ENCODE measurements around the gene DAB1.
"Not testable (repeated sequence)": the region's sequence is repeated elsewhere in the genome, so short reads cannot be mapped to it uniquely, and the experiment has no call there.

Gene DAB1

DNA sequence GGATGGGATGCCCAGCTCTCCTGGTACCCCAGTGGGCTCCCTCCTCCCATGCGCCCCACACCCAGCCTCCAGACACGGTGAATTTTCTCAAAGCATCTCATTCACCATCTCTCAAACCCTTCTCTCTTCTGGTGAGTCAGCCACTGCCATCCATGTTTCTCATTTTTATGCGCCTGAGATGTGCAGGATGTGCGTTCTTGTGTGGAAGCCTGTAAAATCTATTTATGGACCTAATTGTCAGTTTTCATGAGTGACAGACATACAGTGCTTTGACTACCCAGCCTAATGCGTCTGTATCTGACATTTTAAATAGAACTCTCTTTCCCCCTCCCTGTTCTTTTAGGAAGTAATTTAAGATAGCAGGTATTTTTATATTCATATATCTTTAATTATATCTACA, 158.8 kb downstream of the DAB1 start:
- no peak for DNase-seq

DNA sequence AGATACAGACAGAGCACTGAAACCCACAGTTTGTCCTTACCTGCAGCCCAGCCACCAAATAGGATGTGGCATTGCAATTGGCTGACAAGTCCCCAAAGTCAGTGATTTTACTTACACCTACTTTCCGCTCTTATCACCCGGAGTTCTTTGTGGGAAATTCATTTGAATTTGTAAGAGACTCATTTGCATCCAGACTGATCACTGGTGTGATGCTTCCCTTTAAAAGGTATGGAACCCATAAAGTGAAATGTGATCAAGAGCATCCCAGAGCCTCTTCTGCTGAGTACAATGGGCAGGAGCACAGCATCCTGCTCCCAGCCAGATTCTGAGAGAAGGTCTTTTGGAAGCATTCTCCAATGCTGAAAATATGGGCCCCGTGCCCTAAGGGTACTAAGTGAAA, 161.4 kb downstream of the DAB1 start:
- no peak for DNase-seq

DNA sequence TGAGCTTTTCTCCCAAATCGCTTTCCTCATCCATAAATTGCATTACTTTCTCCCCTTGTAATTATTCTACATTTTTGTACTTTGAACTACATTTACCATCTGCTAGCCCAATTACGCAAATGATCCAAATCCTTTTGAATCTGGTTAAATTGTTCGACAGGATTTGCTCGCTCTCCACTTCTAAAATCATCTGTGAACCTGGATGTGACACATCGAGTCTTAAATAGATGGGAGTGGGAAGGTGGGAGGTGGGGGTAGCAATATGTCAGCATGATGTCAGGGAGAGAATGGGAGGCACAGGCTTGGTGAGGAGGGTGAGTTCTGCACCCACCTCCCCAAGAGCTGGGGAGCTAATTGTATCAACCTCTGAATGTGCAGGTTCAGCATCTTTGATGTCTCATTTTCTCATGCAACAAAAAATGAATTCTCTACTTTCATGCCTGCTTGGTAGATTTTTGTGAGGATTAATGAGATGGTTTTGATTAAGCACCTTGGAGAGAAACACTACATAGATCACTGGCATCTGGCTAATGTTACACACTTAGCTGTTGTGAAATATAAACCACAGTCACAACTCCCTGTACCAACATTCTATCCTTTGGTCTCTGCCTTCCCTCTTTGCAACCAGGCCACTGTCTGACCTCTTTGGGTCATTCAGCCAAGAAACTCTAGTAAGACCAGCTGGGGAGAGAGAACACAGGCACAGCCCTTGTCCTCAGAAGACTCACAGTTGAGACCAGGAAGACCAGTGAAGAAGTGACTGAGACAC, 165.1 kb downstream of the DAB1 start:
- DNase-seq: no peak

DNA sequence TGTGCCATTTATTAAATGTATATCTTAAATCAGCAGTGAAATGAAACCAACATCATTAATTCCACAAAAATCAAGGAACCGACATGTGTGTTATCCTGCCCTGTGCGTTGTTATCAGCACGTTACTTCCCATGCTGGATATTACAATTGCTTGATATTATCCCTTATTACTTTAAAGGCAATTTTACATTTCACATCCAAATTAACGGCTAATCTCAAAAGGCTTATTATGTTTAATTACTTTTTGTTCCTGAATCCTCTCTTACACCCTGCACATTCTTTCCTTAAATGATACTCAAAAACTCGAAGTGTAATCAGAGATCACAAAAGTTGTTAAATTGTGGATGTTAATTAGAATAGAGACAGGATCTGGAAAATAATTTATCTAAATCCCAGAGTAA, 167.9 kb downstream of the DAB1 start:
- no peak for DNase-seq

DNA sequence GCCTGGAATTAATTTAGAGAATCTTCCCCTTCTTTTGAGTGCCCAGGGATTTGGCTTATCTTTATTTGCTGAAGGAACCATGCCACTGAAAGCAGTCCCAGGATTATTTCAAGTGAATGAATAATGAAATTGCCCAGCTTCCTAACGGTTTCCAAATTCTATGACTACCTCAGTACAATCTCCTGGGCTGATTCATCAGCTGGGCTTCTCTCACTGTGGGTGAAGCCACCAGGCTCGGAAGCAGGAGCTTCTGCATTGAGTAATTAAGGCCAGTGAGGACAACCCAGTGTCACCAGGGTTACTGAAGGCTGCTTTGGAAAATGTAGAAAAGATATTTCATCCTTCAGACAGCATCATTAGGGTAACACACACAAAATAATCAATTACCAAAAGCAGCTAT, 169.8 kb downstream of the DAB1 start:
- DNase-seq: no peak

DNA sequence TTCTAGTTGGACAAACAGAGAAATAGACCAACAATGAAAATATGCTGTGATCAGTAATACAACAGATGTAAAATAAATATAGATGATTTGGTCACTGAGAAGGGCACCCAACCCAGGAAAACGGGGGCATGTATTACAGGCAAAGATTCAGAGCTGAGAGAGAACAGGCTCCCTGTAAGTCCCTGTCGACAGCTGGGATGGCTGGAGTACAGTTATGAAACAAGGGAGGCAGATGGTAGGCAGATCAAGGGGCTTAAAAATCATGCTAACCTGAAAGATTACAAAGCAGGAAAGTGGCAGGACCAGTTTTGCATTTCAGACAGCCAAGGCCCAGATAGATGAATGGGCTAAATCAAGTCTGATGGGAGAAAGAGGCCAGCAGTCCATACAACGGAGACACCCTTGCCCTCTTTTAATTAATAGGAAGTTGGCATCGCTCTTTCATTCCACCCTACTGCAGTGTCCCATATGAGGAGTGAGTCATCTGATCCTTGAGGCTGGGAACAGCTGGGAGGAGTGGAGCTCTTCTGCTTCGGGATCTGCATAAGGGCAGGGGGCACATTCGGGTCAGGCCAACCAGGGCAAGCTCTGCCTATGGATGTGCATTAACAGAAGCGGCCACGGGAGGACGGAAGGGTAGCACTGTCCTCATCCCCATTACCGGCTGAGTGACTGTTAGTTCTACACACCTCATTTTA, 171.1 kb downstream of the DAB1 start:
- no peak for DNase-seq

DNA sequence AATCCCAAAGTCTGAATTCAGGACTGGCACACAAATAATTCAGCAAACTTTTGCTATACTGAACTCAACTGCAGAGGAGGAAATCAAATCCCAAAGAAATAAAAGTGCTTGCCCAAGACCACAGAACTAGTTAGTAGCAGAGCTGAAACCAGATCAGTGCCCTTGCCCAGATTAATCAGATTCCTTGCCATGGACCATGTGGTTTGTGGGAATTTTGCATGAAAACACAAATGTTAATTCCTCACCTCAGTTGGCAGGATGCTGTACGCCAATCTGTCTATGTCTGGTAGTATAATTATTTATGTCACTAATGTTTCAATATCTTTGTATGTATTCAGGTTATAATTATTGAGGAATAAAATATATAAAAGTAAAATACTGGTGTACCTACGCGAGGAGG, 173.8 kb downstream of the DAB1 start:
- DNase-seq: no peak

DNA sequence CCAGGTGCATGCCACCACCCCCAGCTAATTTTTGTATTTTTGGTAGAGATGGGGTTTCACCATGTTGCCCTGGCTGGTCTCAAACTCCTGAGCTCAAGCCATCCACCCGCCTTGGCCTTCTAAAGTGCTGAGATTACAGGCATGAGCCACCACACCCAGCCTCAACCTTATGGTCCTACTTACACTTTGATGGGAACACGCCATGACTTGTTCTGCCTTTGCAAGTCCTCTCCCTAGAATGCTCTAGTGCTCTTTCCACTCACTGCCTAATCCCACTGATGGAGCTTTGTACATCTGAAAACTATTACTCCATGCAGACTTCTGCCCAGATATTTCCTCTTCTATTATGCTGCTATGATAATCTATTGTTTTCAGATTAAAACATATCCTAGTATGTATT, 174.3 kb downstream of the DAB1 start:
- no peak for DNase-seq

DNA sequence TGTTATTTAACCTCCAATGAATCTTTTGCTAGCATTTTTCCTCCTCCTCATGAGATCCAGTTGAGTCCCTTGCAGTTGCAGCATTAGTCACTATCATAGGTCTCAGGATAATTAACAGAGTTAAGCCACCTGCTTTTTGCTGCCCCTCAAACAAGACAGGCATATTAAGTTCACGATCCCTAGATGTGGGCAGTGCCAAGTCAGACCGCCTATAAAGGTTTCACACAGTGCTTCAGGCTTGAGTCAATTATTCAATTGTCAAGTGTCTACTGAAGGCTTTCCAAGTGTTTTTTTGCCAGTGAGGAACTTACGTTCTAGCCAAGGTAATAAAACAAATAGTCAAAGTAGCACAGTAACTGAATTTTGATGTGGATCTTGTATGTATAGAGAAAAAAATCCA, 175.0 kb downstream of the DAB1 start:
- no peak for DNase-seq

DNA sequence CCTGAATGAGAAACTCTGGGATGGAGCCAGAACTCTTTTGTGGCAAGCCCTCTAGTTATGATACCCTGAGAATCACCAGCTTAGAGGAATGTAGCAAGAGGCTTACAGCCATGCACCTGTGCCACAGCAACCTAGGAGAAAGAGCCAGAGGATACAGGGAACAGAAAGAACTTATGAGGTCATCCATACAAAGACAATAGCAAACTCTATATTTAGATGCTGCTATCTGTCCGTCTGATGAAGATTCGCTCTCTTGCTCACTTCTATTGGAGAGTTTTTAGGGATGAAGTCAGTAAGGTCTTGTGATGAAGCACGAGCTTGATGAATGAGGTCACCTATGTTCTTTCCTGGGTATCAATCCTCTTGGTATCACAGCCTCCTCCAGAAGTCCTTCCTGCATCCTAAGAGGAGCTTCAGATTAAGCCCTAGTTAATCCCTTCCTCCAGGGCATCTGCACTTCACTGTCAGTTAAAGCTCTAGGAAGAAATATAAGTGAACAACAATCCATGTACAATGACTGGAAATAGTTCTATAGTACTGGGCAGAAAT, 185.6 kb downstream of the DAB1 start:
- no peak for DNase-seq

DNA sequence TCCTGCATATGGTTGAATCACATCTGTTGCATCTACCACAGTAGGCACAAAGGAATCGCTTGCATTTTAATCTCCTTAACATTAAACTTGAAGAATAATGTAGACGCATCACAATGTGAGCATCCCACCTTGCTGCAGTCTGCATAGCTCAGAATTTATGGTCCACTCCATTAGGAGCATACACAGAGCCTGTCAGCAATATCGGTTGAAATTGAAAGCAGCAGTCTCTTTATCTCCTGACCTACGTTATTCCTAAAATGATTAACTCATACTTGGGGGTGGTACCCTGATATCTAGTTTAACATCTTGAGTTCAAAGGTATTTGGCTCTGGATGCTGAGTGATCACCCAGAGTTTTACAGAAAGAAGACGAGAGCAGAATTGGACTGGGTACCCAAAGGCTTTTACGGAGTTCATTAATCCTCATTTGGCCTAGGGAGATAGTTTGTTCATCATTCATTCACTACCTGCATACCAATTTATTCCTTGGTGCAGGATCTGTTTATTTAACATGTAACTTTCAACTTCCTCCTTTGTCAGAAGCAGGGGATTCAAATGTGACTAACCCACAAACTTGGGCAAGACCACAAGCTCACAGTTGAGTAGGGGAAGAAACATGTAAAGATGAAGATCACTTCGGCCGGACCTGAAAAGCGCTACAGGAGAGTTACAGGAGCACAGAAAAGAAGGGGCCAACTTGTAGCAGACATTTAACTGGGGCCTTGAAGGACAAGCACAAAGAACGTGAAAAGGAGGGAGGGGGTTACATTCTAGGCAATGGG, 187.9 kb downstream of the DAB1 start:
- DNase-seq: no peak

DNA sequence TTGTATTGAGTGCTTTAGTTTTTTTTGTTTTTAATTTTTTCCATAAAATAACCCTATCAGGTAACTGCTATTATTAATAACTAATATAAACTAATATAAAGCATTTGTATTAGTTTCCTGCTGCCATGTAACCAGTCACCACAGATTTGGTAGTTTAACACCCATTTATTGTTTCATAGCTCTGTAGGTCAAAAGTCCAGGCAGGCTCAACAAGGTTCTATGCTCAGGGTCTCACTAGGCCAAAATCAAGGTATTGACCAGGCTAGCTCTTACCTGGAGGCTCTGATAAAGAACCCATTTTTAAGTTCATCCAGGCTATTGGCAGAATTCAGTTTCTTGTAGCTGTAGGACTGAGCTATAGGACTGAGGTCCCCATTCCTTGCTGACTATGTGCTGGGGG, 189.4 kb downstream of the DAB1 start:
- DNase-seq: no peak

DNA sequence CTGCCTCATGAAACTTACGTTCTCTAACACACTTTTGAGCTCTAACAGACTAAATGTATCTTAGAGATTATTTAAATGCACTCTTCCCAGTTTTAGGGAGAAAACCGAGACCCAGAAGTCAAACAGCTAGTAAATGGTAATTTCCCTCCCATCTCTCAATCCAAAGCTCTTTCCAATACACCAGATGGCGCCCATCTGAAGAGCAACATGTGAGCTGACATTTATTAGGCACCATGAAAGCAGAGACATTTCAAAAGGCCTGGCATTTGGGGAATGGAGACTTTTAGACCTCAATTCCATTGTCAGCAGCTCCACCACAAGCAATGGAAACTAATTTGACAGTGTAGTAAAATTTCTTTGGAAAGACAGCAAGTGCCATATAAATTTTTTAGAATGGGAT, 191.4 kb downstream of the DAB1 start:
- DNase-seq: no peak

DNA sequence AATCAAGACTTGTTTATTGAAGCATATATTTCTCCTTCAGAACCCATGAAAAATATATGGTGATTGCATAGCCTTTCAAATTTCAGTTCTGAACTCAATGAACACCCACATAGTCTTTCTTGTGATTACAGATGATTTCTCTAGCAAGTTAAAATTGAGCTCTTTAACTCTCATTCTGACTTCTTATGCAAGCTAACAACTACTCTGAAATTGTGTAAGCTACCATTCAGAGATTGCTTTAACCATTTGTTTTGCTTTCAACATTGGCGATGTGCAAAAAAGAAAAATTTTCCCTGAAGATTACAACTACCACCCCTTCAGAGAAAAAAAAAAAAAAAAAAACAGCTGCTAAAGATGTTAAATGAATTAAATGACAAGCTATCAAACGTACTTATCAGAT, 193.9 kb downstream of the DAB1 start:
- DNase-seq: no peak

DNA sequence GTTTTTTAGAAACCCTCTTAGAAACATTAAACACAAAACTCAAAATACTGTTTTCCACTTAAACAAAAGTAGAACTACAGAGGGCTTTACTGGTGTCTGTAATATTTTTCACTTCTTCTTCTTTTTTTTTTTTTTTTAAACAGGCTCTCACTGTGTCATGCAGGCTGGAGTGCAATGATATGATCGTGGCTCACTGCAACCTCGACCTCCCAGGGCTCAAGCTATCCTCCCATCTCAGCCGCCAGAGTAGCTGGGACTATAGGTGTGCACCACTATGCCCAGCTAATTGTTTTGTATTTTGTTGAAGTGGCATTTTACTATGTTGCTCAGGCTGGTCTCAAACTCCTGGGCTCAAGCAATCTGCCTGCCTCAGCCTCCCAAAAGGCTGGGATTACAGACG, 194.8 kb downstream of the DAB1 start:
- no peak for DNase-seq

DNA sequence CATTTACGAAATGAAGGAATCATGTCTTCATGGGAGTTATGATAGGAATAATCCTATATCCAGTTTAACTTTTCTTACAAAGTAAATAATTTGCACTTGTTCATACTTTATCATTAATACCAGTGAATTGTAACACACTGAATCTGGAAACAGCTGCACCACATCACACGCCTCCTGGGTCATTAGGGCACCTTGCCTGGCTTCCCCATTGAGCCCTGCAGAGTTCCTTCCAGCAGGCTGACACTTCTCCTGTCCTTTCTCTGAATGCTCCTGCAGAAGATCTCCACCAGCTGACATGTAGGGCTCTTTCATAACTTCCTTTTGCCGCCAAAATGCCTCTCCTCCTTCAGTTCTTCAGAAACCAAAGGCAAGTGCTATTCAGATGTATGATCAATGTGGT, 201.1 kb downstream of the DAB1 start:
- no peak for DNase-seq

DNA sequence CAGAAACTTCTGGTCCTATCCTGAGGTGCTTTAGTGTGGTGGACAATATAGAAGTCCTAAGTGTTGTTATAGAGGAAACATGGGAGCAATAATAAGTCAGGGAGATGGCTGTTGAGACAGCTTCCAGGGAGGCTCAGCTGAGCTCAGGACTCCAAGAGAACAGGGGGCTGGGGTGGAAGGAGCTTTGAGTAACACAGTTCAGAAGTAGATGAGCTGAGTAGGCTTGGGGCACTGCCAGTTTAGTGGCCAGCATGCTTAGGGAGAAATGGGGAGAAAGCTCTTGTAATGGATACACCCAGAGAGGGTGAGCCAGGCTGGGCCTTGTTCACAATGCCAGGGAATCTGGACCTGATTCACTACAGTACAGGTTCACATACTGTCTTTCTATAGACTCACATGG, 201.6 kb downstream of the DAB1 start:
- no peak for DNase-seq

DNA sequence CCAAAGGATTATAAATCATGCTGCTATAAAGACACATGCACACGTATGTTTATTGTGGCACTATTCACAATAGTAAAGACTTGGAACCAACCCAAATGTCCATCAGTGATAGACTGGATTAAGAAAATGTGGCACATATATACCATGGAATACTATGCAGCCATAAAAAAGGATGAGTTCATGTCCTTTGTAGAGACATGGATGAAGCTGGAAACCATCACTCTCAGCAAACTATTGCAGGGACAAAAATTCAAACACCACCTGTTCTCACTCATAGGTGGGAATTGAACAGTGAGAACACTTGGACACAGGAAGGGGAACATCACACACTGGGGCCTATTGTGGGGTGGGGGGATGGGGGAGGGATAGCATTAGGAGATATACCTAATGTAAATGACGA, 203.0 kb downstream of the DAB1 start:
- DNase-seq: not testable (repeated sequence)

DNA sequence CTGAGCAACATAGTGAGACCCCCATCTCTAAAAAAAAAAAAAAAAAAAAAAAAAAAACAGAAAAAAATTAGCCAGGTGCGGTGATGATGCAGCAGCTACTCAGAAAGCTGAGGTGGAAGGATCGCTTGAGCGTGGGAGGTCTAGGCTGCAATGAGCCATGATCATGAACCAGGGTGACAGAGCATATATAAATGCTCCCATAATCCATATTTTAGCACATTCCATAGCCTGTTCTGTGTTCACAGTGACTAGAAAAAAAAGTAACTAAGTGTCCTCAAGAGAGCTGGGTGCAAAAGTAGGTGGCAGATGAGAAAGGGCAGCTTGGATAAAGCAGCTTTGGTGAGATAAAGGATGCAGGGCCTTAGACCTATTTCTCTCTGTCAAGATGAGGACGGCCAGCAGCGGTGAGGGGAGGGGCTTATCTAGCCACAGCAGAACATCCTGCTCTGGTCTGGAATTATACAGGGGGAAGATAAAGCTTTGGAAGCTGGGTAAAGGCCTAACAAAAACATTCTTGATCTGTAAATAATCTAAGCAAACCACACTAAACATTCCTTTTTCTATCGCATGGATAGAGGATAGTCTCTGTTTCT, 205.3 kb downstream of the DAB1 start:
- no peak for DNase-seq

DNA sequence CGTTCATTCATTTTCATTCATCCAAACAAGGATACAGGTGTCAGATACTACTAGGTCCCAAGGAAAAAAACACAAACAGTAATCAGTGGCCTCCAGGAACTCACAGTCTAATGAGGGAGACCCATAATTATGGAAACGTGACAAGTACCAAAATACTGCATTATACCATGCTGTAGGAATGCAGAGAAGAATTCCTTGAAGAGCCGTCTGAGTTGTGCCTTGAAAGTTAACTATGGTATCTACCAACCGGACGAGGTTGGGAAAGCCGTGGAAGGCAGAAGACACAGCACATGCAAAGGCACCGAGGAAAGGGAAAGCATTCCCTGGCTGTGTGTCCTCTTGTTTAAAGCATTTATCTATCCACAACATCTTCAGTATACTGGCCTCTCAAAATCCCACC, 206.0 kb downstream of the DAB1 start:
- DNase-seq: no peak

DNA sequence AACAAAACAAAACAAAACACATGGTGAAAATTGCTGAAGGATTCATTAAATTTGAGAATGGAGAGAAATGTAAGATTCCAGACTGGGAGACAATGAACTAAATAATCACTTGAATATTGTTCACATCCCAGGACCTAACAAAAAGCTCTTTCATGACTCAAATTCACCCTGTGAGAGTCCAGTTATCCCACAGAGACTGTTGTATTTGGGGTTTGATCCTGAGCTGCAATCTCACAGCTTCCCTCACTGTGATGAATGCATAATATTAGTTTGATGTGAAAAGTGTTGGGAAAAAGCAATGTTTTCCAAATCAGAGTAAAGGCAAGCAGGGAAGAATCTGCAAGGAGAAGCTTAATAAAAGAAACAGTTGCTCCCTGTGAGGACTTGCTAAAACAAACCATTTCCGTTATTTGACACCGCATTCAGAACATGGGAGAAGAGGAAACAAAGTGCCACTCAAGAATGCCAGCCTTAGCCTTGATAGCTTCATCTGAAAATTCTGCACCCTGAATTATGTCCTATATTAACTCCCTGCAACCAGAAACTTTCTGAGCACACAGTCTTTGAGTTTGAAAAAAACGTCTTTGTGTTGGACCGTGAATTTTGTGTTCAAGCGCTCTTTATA, 208.8 kb downstream of the DAB1 start:
- no peak for DNase-seq

DNA sequence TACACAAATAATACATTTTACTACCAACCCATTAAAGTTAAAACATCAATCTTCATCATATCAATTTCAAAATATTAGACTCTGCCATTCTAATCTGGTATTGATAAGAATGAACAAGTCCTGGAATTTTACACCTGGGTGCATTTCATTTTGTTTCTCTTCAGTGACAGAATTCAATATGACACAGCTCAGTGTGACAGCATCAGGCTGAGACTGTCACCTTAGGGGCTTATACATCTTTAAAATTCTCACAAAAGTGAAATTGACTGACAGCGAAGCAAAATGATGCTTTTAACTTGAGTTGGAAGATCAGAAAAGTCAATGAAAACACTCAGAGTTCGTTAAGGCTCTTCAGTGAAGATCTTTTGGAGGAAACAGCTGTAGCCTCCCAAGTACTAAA, 213.0 kb downstream of the DAB1 start:
- no peak for DNase-seq

DNA sequence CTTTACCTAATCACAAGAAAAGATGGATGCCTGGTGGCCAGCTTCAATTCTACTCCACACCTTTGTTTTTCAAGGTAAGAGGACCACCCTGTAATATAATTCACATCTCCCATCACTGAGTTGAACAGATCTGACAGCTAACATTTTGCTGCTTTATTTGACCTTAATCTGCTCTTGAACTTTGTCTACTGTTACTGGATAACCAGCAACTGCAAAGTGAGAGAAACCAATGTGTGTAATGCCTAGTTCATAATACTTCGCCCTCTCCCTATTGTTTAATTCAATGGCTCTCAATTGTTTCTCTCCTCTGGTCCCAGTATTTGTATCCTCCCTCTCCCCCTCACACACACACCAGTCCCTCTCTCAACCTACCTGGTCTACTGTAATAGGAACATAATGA, 214.4 kb downstream of the DAB1 start:
- DNase-seq: no peak

Measured in amniotic stem cell (primary cell).